IPS-18c (cell line): ENCODE results near the gene RNU1-1.
"Not testable (repeated sequence)": the region's sequence is repeated elsewhere in the genome, so short reads cannot be mapped to it uniquely, and the experiment has no call there.

Experiments used
- H3K4me3 ChIP-seq: 2 replicates; pipeline ENCODE4 v1.7.0; 2013; ENCODE audit warnings: low read depth, mild to moderate bottlenecking, low read length, moderate library complexity; ENCODE audit not compliant: insufficient read depth
- H3K9me3 ChIP-seq: one replicate; pipeline ENCODE4 v1.6.1; 2013; ENCODE audit warnings: mild to moderate bottlenecking, low read length, moderate library complexity; ENCODE audit not compliant: control insufficient read depth, insufficient read depth

Gene RNU1-1

GRCh38 chr1:16532235-16532991 lies 18.3 kb upstream of the RNU1-1 start:
- not testable (repeated sequence) for H3K9me3 ChIP-seq, H3K4me3 ChIP-seq

- H3K9me3 ChIP-seq, H3K4me3 ChIP-seq: not testable (repeated sequence)
Measured at GRCh38 chr1:16528338-16528737, 14.3 kb upstream of the RNU1-1 start.

GRCh38 chr1:16525769-16526168 lies 11.7 kb upstream of the RNU1-1 start:
- not testable (repeated sequence) for H3K4me3 ChIP-seq

GRCh38 chr1:16521679-16522078 lies 7.6 kb upstream of the RNU1-1 start:
- not testable (repeated sequence) for H3K9me3 ChIP-seq, H3K4me3 ChIP-seq

More at GRCh38 chr1:16525769-16526168, 11.7 kb upstream of the RNU1-1 start:
- H3K9me3 ChIP-seq = not testable (repeated sequence)

- Histone ChIP-seq H3K4me3 (no peak overlapping the region), H3K9me3 (no peaks in the 10 kb centered on the region)
Measured at GRCh38 chr1:16521288-16521583, 7.2 kb upstream of the RNU1-1 start.

- H3K9me3 ChIP-seq, H3K4me3 ChIP-seq: not testable (repeated sequence)
Measured at GRCh38 chr1:16520435-16521287, 6.6 kb upstream of the RNU1-1 start.

- H3K9me3 ChIP-seq, H3K4me3 ChIP-seq: not testable (repeated sequence)
Measured at GRCh38 chr1:16519255-16519951, 5.3 kb upstream of the RNU1-1 start.

GRCh38 chr1:16518913-16519254 lies 4.8 kb upstream of the RNU1-1 start:
- H3K4me3 ChIP-seq, H3K9me3 ChIP-seq: not testable (repeated sequence)

- not testable (repeated sequence) for H3K4me3 ChIP-seq, H3K9me3 ChIP-seq
Measured at GRCh38 chr1:16516694-16517410, 2.8 kb upstream of the RNU1-1 start.

GRCh38 chr1:16513412-16514106 lies 526 bp downstream of the RNU1-1 start:
- H3K9me3 ChIP-seq = not testable (repeated sequence)
- H3K4me3 ChIP-seq = peak overlapping the region; percentile 34; the same call in 1 of the 2 replicates

- H3K4me3 ChIP-seq, H3K9me3 ChIP-seq: not testable (repeated sequence)
Measured at GRCh38 chr1:16512624-16513411, 1.3 kb downstream of the RNU1-1 start.

- H3K9me3 ChIP-seq, H3K4me3 ChIP-seq: not testable (repeated sequence)
Measured at GRCh38 chr1:16511926-16512325, 2.2 kb downstream of the RNU1-1 start.

GRCh38 chr1:16508861-16509445 lies 5.1 kb downstream of the RNU1-1 start:
- H3K9me3 ChIP-seq, H3K4me3 ChIP-seq: not testable (repeated sequence)

- H3K9me3 ChIP-seq, H3K4me3 ChIP-seq: not testable (repeated sequence)
Measured at GRCh38 chr1:16506364-16507136, 7.5 kb downstream of the RNU1-1 start.

- H3K9me3 ChIP-seq, H3K4me3 ChIP-seq: not testable (repeated sequence)
Measured at GRCh38 chr1:16505870-16506269, 8.2 kb downstream of the RNU1-1 start.
